ENCODE measurements around the gene CTNNBIP1. TPM values are rescaled to one million over a fixed set of nuclear protein-coding genes. Genes with fewer than 3 reads are reported as not detected.

CTNNBIP1 gene
- total and polyA plus RNA-seq, 2 donors from 2014 or later: 21.9 to 26.4 TPM

DNA sequence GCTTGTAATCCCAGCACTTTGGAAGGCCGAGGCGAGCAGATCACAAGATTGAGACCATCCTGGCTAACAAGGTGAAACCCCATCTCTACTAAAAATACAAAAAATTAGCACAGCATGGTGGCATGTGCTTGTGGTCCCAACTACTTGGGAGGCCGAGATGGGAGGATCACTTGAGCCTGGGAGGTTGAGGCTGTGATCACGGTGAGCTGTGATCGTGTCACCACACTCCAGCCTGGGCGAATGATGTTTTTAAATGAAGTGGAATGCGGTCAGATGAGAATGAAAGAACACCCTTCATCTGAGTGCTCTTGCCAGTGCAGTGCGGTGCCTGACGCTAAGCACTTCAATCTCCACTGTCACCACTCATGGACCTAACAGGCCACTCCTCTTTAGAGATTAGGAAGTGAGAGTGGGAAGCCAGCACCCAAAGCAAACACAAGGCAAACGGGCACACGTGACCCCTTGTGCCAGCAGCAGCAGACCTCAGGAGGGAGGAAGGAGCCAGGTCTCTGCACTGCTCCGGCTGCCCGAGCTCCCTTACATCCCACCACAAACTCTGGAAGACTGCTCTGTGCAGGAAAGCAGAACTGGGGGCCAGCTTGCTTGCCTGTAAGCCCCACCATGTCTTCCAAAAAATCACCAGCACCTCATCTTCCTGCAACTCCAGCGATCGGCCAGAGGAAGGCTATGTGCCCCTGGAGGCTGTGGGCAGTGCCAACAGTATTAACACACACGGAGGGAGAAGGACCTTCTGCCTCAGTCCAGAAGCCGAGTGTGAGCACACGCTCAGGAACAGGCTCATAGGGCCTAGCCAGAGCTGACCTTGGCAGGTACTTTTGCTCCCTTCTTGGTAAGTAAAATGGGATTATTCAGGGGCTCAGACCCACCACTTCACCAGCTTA is 9.7 kb downstream of the CTNNBIP1 start:
- Histone ChIP-seq H3K36me3 (ENCODE audit: control insufficient read depth in 2 of 3, insufficient read depth in 3 of 3, low read length in 3 of 3) (no peaks in the 10 kb centered on the region), H3K9me3 (ENCODE audit: control insufficient read depth in 2 of 3, insufficient read depth in 1 of 3, low read length in 3 of 3) (no peaks in the 10 kb centered on the region), H3K4me3 (ENCODE audit: low read length in 3 of 3) (peak overlapping the region in 1 of 3 donors; percentile 0), H3K27ac (ENCODE audit: low read depth in 2 of 2, low read length in 2 of 2) (peak overlapping the region; percentile 2 to 68), H3K27me3 (ENCODE audit: control insufficient read depth, insufficient read depth, low read length) (no peaks in the 10 kb centered on the region), H3K4me1 (ENCODE audit: control insufficient read depth in 2 of 3, insufficient read depth in 2 of 3, low read depth in 1 of 3, low read length in 3 of 3) (peaks cover 0 to 22% (median 13%) of the 10 kb centered on the region in 3 donors), H3K9ac (ENCODE audit: low read length in 3 of 3) (no peak overlapping the region)
- intact Hi-C loops (cut with DNase I): no loop called here
- FAIRE-seq (no peak), DNase-seq (peak in 1 of 5 donors; percentile 79)
- TF ChIP-seq, protein P1, sequence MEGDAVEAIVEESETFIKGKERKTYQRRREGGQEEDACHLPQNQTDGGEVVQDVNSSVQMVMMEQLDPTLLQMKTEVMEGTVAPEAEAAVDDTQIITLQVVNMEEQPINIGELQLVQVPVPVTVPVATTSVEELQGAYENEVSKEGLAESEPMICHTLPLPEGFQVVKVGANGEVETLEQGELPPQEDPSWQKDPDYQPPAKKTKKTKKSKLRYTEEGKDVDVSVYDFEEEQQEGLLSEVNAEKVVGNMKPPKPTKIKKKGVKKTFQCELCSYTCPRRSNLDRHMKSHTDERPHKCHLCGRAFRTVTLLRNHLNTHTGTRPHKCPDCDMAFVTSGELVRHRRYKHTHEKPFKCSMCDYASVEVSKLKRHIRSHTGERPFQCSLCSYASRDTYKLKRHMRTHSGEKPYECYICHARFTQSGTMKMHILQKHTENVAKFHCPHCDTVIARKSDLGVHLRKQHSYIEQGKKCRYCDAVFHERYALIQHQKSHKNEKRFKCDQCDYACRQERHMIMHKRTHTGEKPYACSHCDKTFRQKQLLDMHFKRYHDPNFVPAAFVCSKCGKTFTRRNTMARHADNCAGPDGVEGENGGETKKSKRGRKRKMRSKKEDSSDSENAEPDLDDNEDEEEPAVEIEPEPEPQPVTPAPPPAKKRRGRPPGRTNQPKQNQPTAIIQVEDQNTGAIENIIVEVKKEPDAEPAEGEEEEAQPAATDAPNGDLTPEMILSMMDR (IDR thresholded peaks at IDR 0.05; ENCODE audit: borderline replicate concordance, extremely low read depth, insufficient read depth): no peak

DNA sequence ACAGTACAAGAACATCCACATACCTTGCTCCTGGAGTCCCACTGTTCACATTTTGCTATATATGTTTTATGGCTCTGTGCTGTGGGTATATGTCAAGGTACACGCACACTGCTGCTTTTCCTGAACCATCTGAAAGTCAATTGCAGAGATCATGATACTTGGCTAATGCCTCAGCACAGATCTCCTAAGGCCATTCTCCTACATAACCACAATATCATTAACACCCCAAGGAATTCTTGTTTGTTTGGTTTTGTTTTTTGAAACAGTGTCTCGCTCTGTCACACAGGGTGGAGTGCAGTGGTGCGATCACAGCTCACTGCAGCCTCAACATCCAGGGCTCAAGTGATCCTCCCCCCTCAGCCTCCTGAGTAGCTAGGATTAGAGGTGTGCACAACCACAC is 16.0 kb downstream of the CTNNBIP1 start:
- intact Hi-C loops (cut with DNase I): no loop called here
- Histone ChIP-seq H3K27ac (ENCODE audit: low read depth in 2 of 2, low read length in 2 of 2) (no peak overlapping the region), H3K9me3 (ENCODE audit: control insufficient read depth in 2 of 3, insufficient read depth in 1 of 3, low read length in 3 of 3) (no peaks in the 10 kb centered on the region), H3K4me1 (ENCODE audit: control insufficient read depth in 2 of 3, insufficient read depth in 2 of 3, low read depth in 1 of 3, low read length in 3 of 3) (peaks cover 0 to 9% (median 2%) of the 10 kb centered on the region in 3 donors), H3K9ac (ENCODE audit: low read length in 3 of 3) (no peak overlapping the region), H3K36me3 (ENCODE audit: control insufficient read depth in 2 of 3, insufficient read depth in 3 of 3, low read length in 3 of 3) (no peaks in the 10 kb centered on the region), H3K4me3 (ENCODE audit: low read length in 3 of 3) (no peak overlapping the region), H3K27me3 (ENCODE audit: control insufficient read depth, insufficient read depth, low read length) (no peaks in the 10 kb centered on the region)
- FAIRE-seq: no peak
- DNase-seq: no peak
- TF ChIP-seq, protein P1 (IDR thresholded peaks at IDR 0.05; ENCODE audit: borderline replicate concordance, extremely low read depth, insufficient read depth): no peak

DNA sequence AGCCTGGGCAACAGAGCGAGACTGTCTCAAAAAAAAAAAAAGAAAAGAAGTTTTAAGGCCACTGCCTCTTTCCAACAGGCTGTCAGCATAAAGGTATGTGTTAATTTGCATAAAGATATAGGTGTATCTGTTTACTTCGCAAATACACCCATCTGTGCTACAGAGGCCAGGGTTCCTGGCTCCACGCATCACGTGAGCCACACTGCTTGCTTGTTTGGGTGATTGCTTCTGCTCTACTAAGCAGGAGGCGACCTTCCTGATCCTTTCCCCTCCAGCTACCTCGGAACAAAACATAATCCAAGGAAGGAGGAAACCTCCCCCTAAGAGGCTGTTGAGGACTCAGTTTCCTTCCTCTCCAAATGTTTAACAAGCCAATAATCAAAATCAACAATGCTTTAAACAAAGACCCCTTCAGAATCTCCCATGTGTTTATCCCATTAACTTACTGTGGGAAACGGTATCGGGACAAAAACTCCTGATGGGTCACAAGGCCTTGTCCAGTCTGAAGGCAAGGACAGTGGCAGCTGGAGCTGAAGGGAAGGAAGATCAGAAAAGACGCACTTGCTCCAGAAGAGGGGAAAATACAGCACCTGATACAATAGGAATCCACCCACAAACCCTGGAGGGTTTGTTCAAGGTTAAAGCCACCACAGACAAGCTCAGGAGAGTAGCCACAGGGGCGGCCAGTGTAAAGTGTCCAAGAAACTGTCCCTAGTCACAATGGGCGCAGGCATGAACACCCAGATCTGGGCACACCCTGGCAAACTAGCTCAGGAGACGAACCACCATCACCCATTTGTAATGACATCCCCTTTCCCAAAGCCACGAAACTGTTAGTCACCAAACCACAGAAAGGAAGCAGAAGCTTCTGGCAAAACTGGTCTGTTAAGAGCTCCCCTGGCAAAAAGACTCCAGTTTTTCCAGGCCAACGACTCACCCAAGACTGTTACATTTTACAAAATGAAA is 17.2 kb downstream of the CTNNBIP1 start:
- DNase-seq: peak in 4 of 5 donors; percentile 31 to 62 (median 43)
- H3K27me3 ChIP-seq (ENCODE audit: control insufficient read depth, insufficient read depth, low read length): no peaks in the 10 kb centered on the region
- no peak for FAIRE-seq
- H3K9me3 ChIP-seq (ENCODE audit: control insufficient read depth in 2 of 3, insufficient read depth in 1 of 3, low read length in 3 of 3): no peaks in the 10 kb centered on the region
- intact Hi-C loops (cut with DNase I): no loop called here
- H3K27ac ChIP-seq (ENCODE audit: low read depth in 2 of 2, low read length in 2 of 2): peak overlapping the region; percentile 68 to 73
- TF ChIP-seq, protein P1 (IDR thresholded peaks at IDR 0.05; ENCODE audit: borderline replicate concordance, extremely low read depth, insufficient read depth): no peak
- H3K4me1 ChIP-seq (ENCODE audit: control insufficient read depth in 2 of 3, insufficient read depth in 2 of 3, low read depth in 1 of 3, low read length in 3 of 3): peaks cover 0 to 9% (median 2%) of the 10 kb centered on the region in 3 donors
- no peaks in the 10 kb centered on the region for H3K36me3 ChIP-seq (ENCODE audit: control insufficient read depth in 2 of 3, insufficient read depth in 3 of 3, low read length in 3 of 3)
- H3K9ac ChIP-seq (ENCODE audit: low read length in 3 of 3): no peak overlapping the region
- H3K4me3 ChIP-seq (ENCODE audit: low read length in 3 of 3): no peak overlapping the region
